Kidney (tissue), 14 donors: ENCODE results near the gene TTLL5. TPM values are rescaled to one million over a fixed set of nuclear protein-coding genes. Genes with fewer than 3 reads are reported as not detected.

Experiments
- DNase-seq, 5 donors: peaks; one replicate each; pipeline ENCODE4 v3.0.0-alpha.2; 2013 to 2020
- FAIRE-seq: peaks from 2 replicates; lab custom pipeline; 2012; peaks lifted over from hg19 to GRCh38; lab: Jason Lieb, UNC
- H3K27ac ChIP-seq, 2 donors: one replicate each; pipeline ENCODE4 v1.7.0; 2013; ENCODE audit warnings: low read depth in 2 of 2, low read length in 2 of 2, inconsistent platforms in 1 of 2
- H3K27me3 ChIP-seq: one replicate; pipeline ENCODE4 v1.7.1; 2013; ENCODE audit warnings: low read length, inconsistent platforms; ENCODE audit not compliant: control insufficient read depth, insufficient read depth
- H3K36me3 ChIP-seq, 3 donors: one replicate each; pipeline versions ENCODE4 v1.7.0 to v1.7.1; 2013; ENCODE audit warnings: low read length in 3 of 3, control low read depth in 1 of 3, inconsistent platforms in 1 of 3; ENCODE audit not compliant: insufficient read depth in 3 of 3, control insufficient read depth in 2 of 3
- H3K4me1 ChIP-seq, 3 donors: one replicate each; pipeline versions ENCODE4 v1.7.0 to v1.7.1; 2013; ENCODE audit warnings: low read length in 3 of 3, inconsistent platforms in 1 of 3, low read depth in 1 of 3; ENCODE audit not compliant: control insufficient read depth in 2 of 3, insufficient read depth in 2 of 3
- H3K4me3 ChIP-seq, 3 donors: one replicate each; pipeline versions ENCODE4 v1.7.0 to v1.8.1; 2013; ENCODE audit warnings: low read length in 3 of 3, control low read depth in 1 of 3, inconsistent platforms in 1 of 3
- H3K9ac ChIP-seq, 3 donors: one replicate each; pipeline versions ENCODE4 v1.7.0 to v1.7.1; 2013; ENCODE audit warnings: low read length in 3 of 3, control low read depth in 1 of 3, inconsistent platforms in 1 of 3
- H3K9me3 ChIP-seq, 3 donors: one replicate each; pipeline versions ENCODE4 v1.7.0 to v1.7.1; 2013; ENCODE audit warnings: low read length in 3 of 3, control low read depth in 1 of 3, inconsistent platforms in 1 of 3; ENCODE audit not compliant: control insufficient read depth in 2 of 3, insufficient read depth in 1 of 3
- CTCF ChIP-seq: IDR thresholded peaks from 3 replicates; pipeline ENCODE4 v1.5.1; 2012; ENCODE audit warnings: mild to moderate bottlenecking, moderate library complexity, borderline replicate concordance; ENCODE audit not compliant: insufficient read depth; ENCODE audit errors: extremely low read depth
- intact Hi-C: fragments of 100-400 bp; cut with DNase I; formaldehyde crosslinking; loops from one replicate; pipeline ENCODE4 v1.11.1; 2022
- polyA plus RNA-seq: library from polyadenylated mRNA; stranded (reverse); fragments of 350-450 nt; fragmentation: Illumina TruSeq; extraction: RNeasy Lipid Tissue Mini Kit (QIAGEN cat#74804); gene quantifications from one replicate; pipeline ENCODE4 v1.2.3, GENCODE V29; 2014; ENCODE audit warnings: low read depth, low replicate concordance; ENCODE audit not compliant: insufficient read depth
- total RNA-seq: library from RNA; stranded (reverse); fragmentation: NEBNext Ultra II Directional; extraction: Animal tissue kit (Norgen Biotek cat#: 25700); gene quantifications from one replicate; pipeline ENCODE4 v1.2.1, GENCODE V29; 2021
- donor health status: control.
- donor health status: control.
- donor health status: control.
- donor health status: control.
- donor health status: control.
- donor health status: DM: yes; HTN: yes; CAD: no.
- donor health status: Normal renal cell carcinoma (clear cell type).

TTLL5 gene
- total and polyA plus RNA-seq, 2 donors from 2014 or later, result 16.8 to 37.2 TPM

GRCh38 chr14:75805646-75806045 is 144.6 kb downstream of the TTLL5 start:
- H3K36me3 ChIP-seq, result peaks cover 0 to 2% (median 0%) of the 10 kb centered on the region in 3 donors
- H3K9me3 ChIP-seq, result no peaks in the 10 kb centered on the region
- no peaks in the 10 kb centered on the region for H3K27me3 ChIP-seq
- no peak for DNase-seq
- no peak overlapping the region for H3K4me3 ChIP-seq
- no peak overlapping the region for H3K27ac ChIP-seq
- no peak for FAIRE-seq
- peaks cover 0 to 3% (median 0%) of the 10 kb centered on the region in 3 donors for H3K4me1 ChIP-seq
- H3K9ac ChIP-seq, result no peak overlapping the region
- TF ChIP-seq CTCF, result no peak
- intact Hi-C loops, result no loop called here

- FAIRE-seq, result no peak
Measured at GRCh38 chr14:75806352-75806832, 145.3 kb downstream of the TTLL5 start.

GRCh38 chr14:75807667-75808360 is 146.8 kb downstream of the TTLL5 start:
- TF ChIP-seq CTCF, result no peak
- FAIRE-seq, result no peak
- peaks cover 0 to 2% (median 0%) of the 10 kb centered on the region in 3 donors for H3K36me3 ChIP-seq
- no peak for DNase-seq
- peaks cover 0 to 3% (median 0%) of the 10 kb centered on the region in 3 donors for H3K4me1 ChIP-seq
- H3K9ac ChIP-seq, result no peak overlapping the region
- H3K9me3 ChIP-seq, result no peaks in the 10 kb centered on the region
- H3K27ac ChIP-seq, result peak overlapping the region in 1 of 2 donors; percentile 17
- intact Hi-C loops, result no loop called here
- H3K4me3 ChIP-seq, result no peak overlapping the region
- H3K27me3 ChIP-seq, result no peaks in the 10 kb centered on the region

More at GRCh38 chr14:75806352-75806832, 145.3 kb downstream of the TTLL5 start:
- no peak for DNase-seq
- Histone ChIP-seq H3K27ac (peak overlapping the region in 1 of 2 donors; percentile 35), H3K4me1 (peaks cover 0 to 3% (median 0%) of the 10 kb centered on the region in 3 donors), H3K4me3 (no peak overlapping the region), H3K27me3 (no peaks in the 10 kb centered on the region), H3K36me3 (peaks cover 0 to 2% (median 0%) of the 10 kb centered on the region in 3 donors), H3K9me3 (no peaks in the 10 kb centered on the region), H3K9ac (no peak overlapping the region)
- TF ChIP-seq CTCF, result no peak
- intact Hi-C loops, result no loop called here
